Measurements from ENCODE around the gene CLCA4. TPM values are rescaled to one million over a fixed set of nuclear protein-coding genes. Genes with fewer than 3 reads are reported as not detected.

The CLCA4 gene
- total RNA-seq, 1 donor from 2014 or later = 0.86 TPM

- no peak for DNase-seq (ENCODE audit: low spot score)
Measured at GRCh38 chr1:86616871-86617270, 70.0 kb downstream of the CLCA4 start.

GRCh38 chr1:86618358-86618757 is 71.5 kb downstream of the CLCA4 start:
- no peak for DNase-seq (ENCODE audit: low spot score)

- no peak for DNase-seq (ENCODE audit: low spot score)
Measured at GRCh38 chr1:86619313-86619712, 72.4 kb downstream of the CLCA4 start.

GRCh38 chr1:86621286-86621685 is 74.4 kb downstream of the CLCA4 start:
- DNase-seq (ENCODE audit: low spot score) = no peak

Other genes starting within 250 kb of the CLCA4 start
- 60.4 TPM for gene ODF2L, start 150.8 kb upstream of the CLCA4 start, total RNA-seq
- 2.6 TPM for gene CLCA2, start 122.9 kb upstream of the CLCA4 start, total RNA-seq
- gene CLCA1, start 78.2 kb upstream of the CLCA4 start, total RNA-seq = 0.18 TPM
- 101 TPM for gene SH3GLB1, start 157.5 kb downstream of the CLCA4 start, total RNA-seq

All from ureter (tissue), 1 donor.